K562 (cell line): ENCODE results near the gene DARS1. TPM values are rescaled to one million over a fixed set of nuclear protein-coding genes. Genes with fewer than 3 reads are reported as not detected.

Source experiments
- ATAC-seq: fragments of 200-7000 bp; cut with Tn5 transposase; 3 replicates; pipeline ENCODE4 v1.9.1; 2020; ENCODE audit warnings: moderate library complexity
- BruUV-seq: library from RNA; stranded (reverse); fragments of 400-500 nt; replicated peaks from 2 replicates; lab custom pipeline; 2021; lab: Mats Ljungman, UMichigan
- CTCF ChIA-PET: fragments of 300-600 bp; formaldehyde crosslinking; extraction: SDS; loops from one replicate; lab custom pipeline; 2021; ENCODE audit warnings: low intra/inter-chr PET ratio; lab: Yijun Ruan, JAX
- POLR2A ChIA-PET: fragments of 300-600, 350-650 bp; sonication (Branson Sonifier 250); formaldehyde crosslinking; extraction: SDS; loops from one replicate; lab custom pipeline; 2021; ENCODE audit warnings: antibody characterized with exemption, inconsistent platforms; lab: Yijun Ruan, JAX
- DNase-seq, 4 experiments: peaks; one replicate each; pipeline versions ENCODE4 v3.0.0 to v3.0.0-alpha.2; 2011 to 2018; ENCODE audit warnings: low spot score in 3 of 4, mixed read lengths in 3 of 4; ENCODE audit errors: extremely low read depth in 1 of 4
- FAIRE-seq: peaks from 2 replicates; lab custom pipeline; 2011; peaks lifted over from hg19 to GRCh38; lab: Jason Lieb, UNC
- H2AFZ ChIP-seq: 2 replicates; pipeline ENCODE4 v1.6.0; 2011; ENCODE audit warnings: low read depth, low read length, control low read depth, inconsistent platforms
- H3K27ac ChIP-seq: fragments of 200-600 bp; 3 replicates; pipeline ENCODE4 v1.8.0; 2011; ENCODE audit warnings: low read depth, mild to moderate bottlenecking, control low read depth, inconsistent platforms, low read length, moderate library complexity, mixed read lengths; ENCODE audit errors: extremely low read depth
- H3K27me3 ChIP-seq, 2 experiments: fragments of 300-600 bp in 1 of 2; 2 replicates in 1 of 2; 3 replicates in 1 of 2; pipeline versions ENCODE4 v1.6.0 to v1.8.0; 2011; ENCODE audit warnings: inconsistent platforms in 2 of 2, low read length in 2 of 2, mild to moderate bottlenecking in 1 of 2, mixed read lengths in 1 of 2, moderate library complexity in 1 of 2; ENCODE audit not compliant: control insufficient read depth in 2 of 2, insufficient read depth in 2 of 2
- H3K36me3 ChIP-seq: fragments of 300-600 bp; 3 replicates; pipeline ENCODE4 v1.8.0; 2011; ENCODE audit warnings: mild to moderate bottlenecking, low read length, inconsistent platforms; ENCODE audit not compliant: control insufficient read depth, insufficient read depth
- H3K4me1 ChIP-seq, 2 experiments: fragments of 200-600 bp in 1 of 2; replicated peaks in 1 of 2; 2 replicates in 1 of 2; 3 replicates in 1 of 2; pipeline versions ENCODE4 v1.5.1 to v1.8.0; 2011; ENCODE audit warnings: inconsistent platforms in 2 of 2, low read length in 2 of 2, mild to moderate bottlenecking in 1 of 2, mixed read lengths in 1 of 2, moderate library complexity in 1 of 2; ENCODE audit not compliant: control insufficient read depth in 2 of 2, insufficient read depth in 2 of 2
- H3K4me2 ChIP-seq: 2 replicates; pipeline ENCODE4 v1.6.1; 2011; ENCODE audit warnings: low read length, control low read depth, inconsistent platforms, mixed read lengths; ENCODE audit not compliant: insufficient read depth
- H3K4me3 ChIP-seq: fragments of 200-600 bp; sonication (generic), shearing (Covaris generic); 2 replicates; pipeline ENCODE4 v1.5.1; 2016; ENCODE audit warnings: control low read depth, inconsistent platforms
- H3K79me2 ChIP-seq: fragments of 200-600 bp; 3 replicates; pipeline ENCODE4 v1.8.0; 2011; ENCODE audit warnings: low read length, inconsistent platforms; ENCODE audit not compliant: control insufficient read depth, insufficient read depth
- H3K9ac ChIP-seq, 2 experiments: 2 replicates each; pipeline versions ENCODE4 v1.6.0 to v1.6.1; 2011; ENCODE audit warnings: low read depth in 2 of 2, low read length in 2 of 2, control low read depth in 1 of 2, inconsistent platforms in 1 of 2, mild to moderate bottlenecking in 1 of 2, mixed read lengths in 1 of 2; ENCODE audit not compliant: insufficient read depth in 1 of 2
- H3K9me1 ChIP-seq: one replicate; pipeline ENCODE4 v1.6.0; 2011; ENCODE audit warnings: inconsistent platforms, mild to moderate bottlenecking, low read length, moderate library complexity; ENCODE audit not compliant: control insufficient read depth, insufficient read depth
- H3K9me3 ChIP-seq: replicated peaks from 2 replicates; pipeline ENCODE4 v1.5.1; 2011; ENCODE audit warnings: low read depth, low read length, inconsistent platforms; ENCODE audit not compliant: control insufficient read depth, insufficient read depth
- H4K20me1 ChIP-seq: replicated peaks from 2 replicates; pipeline ENCODE4 v1.6.1; 2011; ENCODE audit warnings: low read length, inconsistent platforms, mixed read lengths; ENCODE audit not compliant: control insufficient read depth, insufficient read depth
- COPS2 ChIP-seq: fragments of 450-650 bp; conservative IDR thresholded peaks from 2 replicates; pipeline ENCODE4 v1.6.1; 2016; ENCODE audit warnings: mild to moderate bottlenecking, moderate library complexity
- GMEB1 ChIP-seq: fragments of 250-450 bp; sonication (Bioruptor Pico); IDR thresholded peaks from 2 replicates; pipeline ENCODE4 v1.4.0; 2020; ENCODE audit warnings: mild to moderate bottlenecking
- LEF1 ChIP-seq: fragments of 450-650 bp; IDR thresholded peaks from 2 replicates; pipeline ENCODE4 v1.6.1; 2016; ENCODE audit warnings: mild to moderate bottlenecking
- MLLT1 ChIP-seq, 2 experiments: fragments of 450-650 bp; IDR thresholded peaks; 2 replicates each; pipeline ENCODE4 v1.6.1; 2016
- POLR2AphosphoS2 ChIP-seq: IDR thresholded peaks from 2 replicates; pipeline ENCODE4 v1.6.1; 2012; ENCODE audit warnings: low read length, improper control_type of control experiment
- RBM14 ChIP-seq: fragments of 200-400 bp; formaldehyde crosslinking; IDR thresholded peaks from 2 replicates; pipeline ENCODE4 v1.6.1; 2018; ENCODE audit warnings: low read depth, mild to moderate bottlenecking, low read length, moderate library complexity, borderline replicate concordance; ENCODE audit not compliant: insufficient read depth
- RBM17 ChIP-seq: fragments of 200-400 bp; formaldehyde crosslinking; IDR thresholded peaks from 2 replicates; pipeline ENCODE4 v1.6.1; 2017; ENCODE audit warnings: low read depth, mild to moderate bottlenecking, low read length, borderline replicate concordance
- ZC3H11A ChIP-seq: IDR thresholded peaks from 2 replicates; pipeline ENCODE4 v1.6.1; 2012; ENCODE audit warnings: low read depth, low read length, improper control_type of control experiment
- ZFX ChIP-seq: sonication (generic); formaldehyde crosslinking; IDR thresholded peaks from 2 replicates; pipeline ENCODE4 v1.8.0; 2022; ENCODE audit warnings: mild to moderate bottlenecking, missing genetic modification reagents, moderate library complexity
- ZNF395 ChIP-seq: fragments of 200-800 bp; sonication (Bioruptor generic); IDR thresholded peaks from 2 replicates; pipeline ENCODE4 v1.6.1; 2017; ENCODE audit warnings: missing genetic modification characterization, missing compliant biosample characterization
- ZNF444 ChIP-seq: fragments of 250-450 bp; sonication (Bioruptor Pico); IDR thresholded peaks from 2 replicates; pipeline ENCODE4 v1.4.0; 2020; ENCODE audit warnings: mild to moderate bottlenecking, moderate library complexity
- ZNF518B ChIP-seq: fragments of 250-450 bp; sonication (Bioruptor Pico); IDR thresholded peaks from 2 replicates; pipeline ENCODE4 v1.5.0; 2021; ENCODE audit warnings: mild to moderate bottlenecking, moderate library complexity
- ZNF707 ChIP-seq: fragments of 250-450 bp; sonication (Bioruptor Pico); conservative IDR thresholded peaks from 2 replicates; pipeline ENCODE4 v1.8.0; 2022; ENCODE audit warnings: inconsistent platforms, mild to moderate bottlenecking, moderate library complexity
- WGBS: fragments of 100-300 bp; shearing (Covaris generic); methylation state at CpG from one replicate; pipeline ENCODE4 v1.1.6; 2016; ENCODE audit warnings: low coverage, mixed read lengths; ENCODE audit not compliant: insufficient coverage; ENCODE audit errors: missing lambda C conversion rate; 5-methylcytosine and 5-hydroxymethylcytosine counted together
- in situ Hi-C: fragments of 300-500 bp; cut with MboI; formaldehyde crosslinking; loops from 4 replicates; pipeline ENCODE4 v1.15.0; 2018; ENCODE audit warnings: inconsistent platforms, mixed read lengths
- intact Hi-C: fragments of 100-400 bp; cut with micrococcal nuclease; formaldehyde crosslinking; loops from 2 replicates; pipeline ENCODE4 v1.14.2; 2022
- polyA plus RNA-seq, 8 experiments: library from polyadenylated mRNA; depleted of rRNA in 4 of 8; stranded (reverse) in 5 of 8; unstranded in 3 of 8; fragments of >200 nt; fragmentation: Nextera tagmentation in 2 of 8; fragmentation: Illumina TruSeq in 1 of 8; extraction: Ambion mirVana in 2 of 8; extraction: Trizol in 1 of 8; gene quantifications; 2 replicates each; pipeline versions ENCODE4 v1.2.1 to v1.2.3, GENCODE V29; 2011 to 2014; ENCODE audit warnings: inconsistent platforms in 1 of 8, missing spikeins in 1 of 8
- total RNA-seq, 7 experiments: library from RNA; depleted of rRNA in 6 of 7; stranded (reverse); fragments of >200 nt in 6 of 7; fragmentation: Illumina TruSeq in 2 of 7; extraction: Trizol in 2 of 7; gene quantifications; 2 replicates each; pipeline versions ENCODE4 v1.2.1 to v1.2.3, GENCODE V29; 2011 to 2021; ENCODE audit warnings: low replicate concordance in 1 of 7

Gene DARS1
- total and polyA plus RNA-seq, 9 of the 15 experiments (the other 6 are each of a cell fraction or from before 2014, with no cell fraction given): 91.5 to 239 (median 98.0) TPM

GRCh38 chr2:135876066-135876711, 109.2 kb downstream of the DARS1 start, which contains the start of gene MCM6:
Gene MCM6 (minus strand): TSS chr2:135876443. CDS start chr2:135876365, 78 bp downstream.
- ATAC-seq (peak; percentile 97), FAIRE-seq (peak; percentile 95), DNase-seq (peak; percentile 97 to 100 (median 98))
- CTCF ChIA-PET: no interaction called here
- Histone ChIP-seq H3K36me3 (peaks cover 35% of the 10 kb centered on the region), H3K27ac (peak within 1 kb of the TSS; percentile 91), H3K27me3 (no peaks in the 10 kb centered on the region), H3K79me2 (peaks cover 44% of the 10 kb centered on the region), H3K4me1 (peaks cover 12 to 14% of the 10 kb centered on the region in 2 experiments; a peak in 4 of 5 replicates), H3K9me3 (no peaks in the 10 kb centered on the region), H4K20me1 (0 out of 2 replicates have a peak, but pooled peaks cover 7% of the 10 kb centered on the region), H2AFZ (peak within 1 kb of the TSS; percentile 99), H3K4me3 (peak within 1 kb of the TSS; percentile 82), H3K9me1 (peaks cover 3% of the 10 kb centered on the region), H3K4me2 (peak within 1 kb of the TSS; percentile 91), H3K9ac (peak within 1 kb of the TSS; percentile 92 to 97)
- in situ Hi-C loops: no loop called here
- POLR2A ChIA-PET: interaction anchor here (0.6 to 2.1 kb wide), 11 partner anchors 9 to 604 kb away, joined by 3 to 18 read pairs (median 4); partner anchors contain the start of gene DARS1
- 0% methylated on average over 50 of the region's 71 CpGs for WGBS
- BruUV-seq: no TSS peak
- intact Hi-C loops: loop anchor here (5.0 kb wide), 1 partner anchor 111 kb away; the partner anchor contains the start of gene DARS1
- TF ChIP-seq GMEB1 (CRISPR knock-in tag) (peak; percentile 53; the same call in 1 of the 2 replicates), COPS2 (no peak), ZNF444 (CRISPR knock-in tag) (no peak), POLR2AphosphoS2 (no peak), MLLT1 (IDR thresholded peaks at IDR 0.05) (no peak; a peak in 1 of 4 replicates), RBM17 (no peak), RBM14 (0 out of 2 replicates have a peak, but pooled peaks have one; percentile 65), ZNF707 (no peak), ZNF395 (CRISPR knock-in tag) (no peak), ZFX (CRISPR knock-in tag) (peak; percentile 66), ZNF518B (no peak), ZC3H11A (no peak), LEF1 (no peak)
